Nasal cavity respiratory epithelium epithelial cell of viscerocranial mucosa (primary cell): ENCODE data around the gene DICER1. TPM values are rescaled to one million over a fixed set of nuclear protein-coding genes. Genes with fewer than 3 reads are reported as not detected.

Experiments used
- total RNA-seq: library from RNA; depleted of rRNA; stranded (reverse); fragments of >200 nt; gene quantifications from 2 replicates; pipeline ENCODE4 v1.2.3, GENCODE V29; 2014

The DICER1 gene, protein sequence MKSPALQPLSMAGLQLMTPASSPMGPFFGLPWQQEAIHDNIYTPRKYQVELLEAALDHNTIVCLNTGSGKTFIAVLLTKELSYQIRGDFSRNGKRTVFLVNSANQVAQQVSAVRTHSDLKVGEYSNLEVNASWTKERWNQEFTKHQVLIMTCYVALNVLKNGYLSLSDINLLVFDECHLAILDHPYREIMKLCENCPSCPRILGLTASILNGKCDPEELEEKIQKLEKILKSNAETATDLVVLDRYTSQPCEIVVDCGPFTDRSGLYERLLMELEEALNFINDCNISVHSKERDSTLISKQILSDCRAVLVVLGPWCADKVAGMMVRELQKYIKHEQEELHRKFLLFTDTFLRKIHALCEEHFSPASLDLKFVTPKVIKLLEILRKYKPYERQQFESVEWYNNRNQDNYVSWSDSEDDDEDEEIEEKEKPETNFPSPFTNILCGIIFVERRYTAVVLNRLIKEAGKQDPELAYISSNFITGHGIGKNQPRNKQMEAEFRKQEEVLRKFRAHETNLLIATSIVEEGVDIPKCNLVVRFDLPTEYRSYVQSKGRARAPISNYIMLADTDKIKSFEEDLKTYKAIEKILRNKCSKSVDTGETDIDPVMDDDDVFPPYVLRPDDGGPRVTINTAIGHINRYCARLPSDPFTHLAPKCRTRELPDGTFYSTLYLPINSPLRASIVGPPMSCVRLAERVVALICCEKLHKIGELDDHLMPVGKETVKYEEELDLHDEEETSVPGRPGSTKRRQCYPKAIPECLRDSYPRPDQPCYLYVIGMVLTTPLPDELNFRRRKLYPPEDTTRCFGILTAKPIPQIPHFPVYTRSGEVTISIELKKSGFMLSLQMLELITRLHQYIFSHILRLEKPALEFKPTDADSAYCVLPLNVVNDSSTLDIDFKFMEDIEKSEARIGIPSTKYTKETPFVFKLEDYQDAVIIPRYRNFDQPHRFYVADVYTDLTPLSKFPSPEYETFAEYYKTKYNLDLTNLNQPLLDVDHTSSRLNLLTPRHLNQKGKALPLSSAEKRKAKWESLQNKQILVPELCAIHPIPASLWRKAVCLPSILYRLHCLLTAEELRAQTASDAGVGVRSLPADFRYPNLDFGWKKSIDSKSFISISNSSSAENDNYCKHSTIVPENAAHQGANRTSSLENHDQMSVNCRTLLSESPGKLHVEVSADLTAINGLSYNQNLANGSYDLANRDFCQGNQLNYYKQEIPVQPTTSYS (N-terminal part only)
- 43.1 and 56.6 TPM in 2 replicates for total RNA-seq

GRCh38 chr14:95157327-95158189 is at the start of gene DICER1:
Gene DICER1, minus strand, starts transcription at chr14:95157529. Its CDS starts 24,071 bp downstream, at chr14:95133458.

Other genes starting within 250 kb of the DICER1 start
- gene CLMN, start 162.4 kb upstream of the DICER1 start, total RNA-seq = 5.8 and 8.2 TPM in 2 replicates